Urothelium cell line (cell line): Measurements from ENCODE around the gene PLEKHA5.

Source experiments
- DNase-seq: peaks from one replicate; pipeline ENCODE4 v3.0.0; 2011; ENCODE audit warnings: low spot score, mixed read lengths
- FAIRE-seq: peaks from 2 replicates; lab custom pipeline; 2011; peaks lifted over from hg19 to GRCh38; lab: Jason Lieb, UNC

PLEKHA5 gene

DNA sequence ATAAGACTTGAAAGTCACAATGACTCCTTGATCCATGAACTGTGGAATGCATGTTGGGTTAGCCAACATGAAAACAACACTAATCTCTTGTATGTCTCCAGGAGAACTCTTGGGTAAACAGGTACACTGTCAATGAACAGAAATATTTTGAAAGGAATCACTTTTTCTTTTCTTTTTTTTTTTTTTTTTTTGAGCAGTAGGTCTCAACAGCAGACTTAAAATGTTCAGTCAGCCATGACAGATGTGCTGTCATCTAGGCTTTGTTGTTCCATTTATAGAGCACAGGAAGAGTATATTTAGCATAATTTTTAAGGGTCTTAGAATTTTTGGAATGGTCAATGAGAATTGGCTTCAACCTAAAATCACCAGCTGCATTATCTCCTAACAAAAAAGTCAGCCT lies 2.3 kb upstream of the PLEKHA5 start:
- no peak for DNase-seq
- FAIRE-seq = no peak

DNA sequence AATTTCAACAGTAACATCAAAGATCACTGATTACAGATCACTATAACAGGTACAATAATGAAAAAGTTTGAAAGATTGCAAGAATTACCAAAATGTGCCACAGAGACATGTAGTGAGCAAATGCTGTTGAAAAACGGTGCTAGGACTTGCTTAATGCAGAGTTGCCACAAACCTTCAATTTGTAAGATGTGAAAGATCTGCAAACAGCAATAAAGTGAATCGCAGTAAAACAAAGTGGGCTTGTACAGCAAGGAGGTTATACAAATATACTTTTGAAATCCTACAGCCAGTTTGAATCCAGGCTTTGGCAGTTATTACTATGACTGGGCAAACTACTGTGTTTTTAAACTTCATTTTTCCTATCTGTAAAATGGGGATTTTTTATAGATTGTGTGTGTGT lies 1.0 kb upstream of the PLEKHA5 start:
- no peak for FAIRE-seq
- no peak for DNase-seq

DNA sequence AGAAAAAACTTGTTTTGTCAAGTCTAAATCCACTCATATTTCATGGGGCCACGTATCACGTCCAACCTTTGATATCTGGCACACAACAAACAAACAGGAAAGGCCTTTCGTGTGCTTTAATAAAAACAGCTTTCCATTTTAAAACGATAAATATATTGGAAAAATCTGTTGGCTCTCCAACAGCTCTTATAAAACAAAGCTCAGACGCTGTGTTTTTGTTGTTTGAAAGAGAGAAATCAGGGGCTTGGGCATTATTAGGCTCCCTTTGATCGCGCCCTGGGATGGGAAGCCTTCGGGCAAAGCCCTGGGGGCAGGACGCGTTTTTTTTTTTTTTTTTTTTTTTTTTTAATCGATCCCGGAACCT lies 429 bp upstream of the PLEKHA5 start:
- DNase-seq (no peak), FAIRE-seq (no peak)

DNA sequence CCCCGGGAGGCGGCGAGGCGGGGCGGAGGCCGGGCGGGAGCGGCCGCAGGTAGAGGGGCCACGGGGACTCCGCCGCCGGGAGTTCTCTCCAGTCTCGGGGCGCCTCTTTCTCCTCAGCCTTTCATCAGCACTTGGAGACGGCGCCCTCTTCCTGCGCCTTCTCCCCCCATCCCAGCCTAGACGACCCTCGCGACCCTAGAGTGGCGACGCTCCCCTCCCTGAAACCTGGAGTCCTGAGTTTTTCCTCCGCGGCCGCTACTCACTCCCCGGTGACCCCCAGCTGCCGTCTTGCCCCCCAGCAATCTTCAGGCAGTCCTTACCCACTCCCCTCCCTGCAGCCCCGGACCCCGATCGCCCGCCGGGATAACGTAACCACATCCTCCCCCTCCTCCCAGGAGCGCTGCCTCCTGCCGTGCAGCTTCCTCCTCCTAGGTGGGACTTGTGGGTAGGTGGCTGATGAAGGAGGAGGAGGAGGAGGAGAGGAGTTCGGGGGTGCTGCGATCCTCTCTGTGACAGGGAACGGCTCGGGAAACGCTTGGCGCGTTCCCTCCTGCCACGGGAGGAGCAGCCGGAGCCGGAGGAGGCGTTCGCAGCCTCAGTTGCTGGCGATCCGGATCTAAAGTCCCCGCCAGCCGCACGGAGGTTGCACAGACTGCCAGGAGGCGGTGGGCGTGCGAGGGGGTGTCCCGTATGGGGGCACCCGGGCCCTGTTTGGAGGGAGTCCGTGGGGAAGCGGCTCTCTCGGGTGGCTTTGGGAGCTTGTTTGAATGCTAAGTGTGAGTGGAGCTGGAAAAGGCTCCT lies 891 bp downstream of the PLEKHA5 start:
- FAIRE-seq (peak; percentile 65), DNase-seq (peak; percentile 56)

DNA sequence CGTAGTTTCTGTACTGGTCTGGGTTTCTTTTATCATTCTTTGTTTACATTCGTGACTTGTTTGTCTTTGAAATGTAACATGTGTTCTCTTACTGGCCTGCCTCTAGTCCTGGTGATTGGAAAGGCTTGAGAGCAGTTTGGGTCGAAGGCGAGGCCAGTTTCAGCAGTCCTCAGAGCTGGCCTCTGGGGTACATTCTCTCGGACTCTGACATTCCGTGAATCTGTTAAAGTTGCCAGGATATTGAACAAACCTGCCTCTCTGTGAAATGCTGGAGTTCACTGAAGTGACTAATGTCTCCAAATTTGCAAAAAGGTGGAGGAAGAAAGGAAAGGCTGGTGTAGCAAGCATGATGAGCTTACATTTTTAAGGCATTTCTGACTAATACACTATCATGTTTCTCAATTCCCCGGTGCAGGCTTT lies 1.5 kb downstream of the PLEKHA5 start:
- DNase-seq (peak; percentile 20), FAIRE-seq (no peak)

DNA sequence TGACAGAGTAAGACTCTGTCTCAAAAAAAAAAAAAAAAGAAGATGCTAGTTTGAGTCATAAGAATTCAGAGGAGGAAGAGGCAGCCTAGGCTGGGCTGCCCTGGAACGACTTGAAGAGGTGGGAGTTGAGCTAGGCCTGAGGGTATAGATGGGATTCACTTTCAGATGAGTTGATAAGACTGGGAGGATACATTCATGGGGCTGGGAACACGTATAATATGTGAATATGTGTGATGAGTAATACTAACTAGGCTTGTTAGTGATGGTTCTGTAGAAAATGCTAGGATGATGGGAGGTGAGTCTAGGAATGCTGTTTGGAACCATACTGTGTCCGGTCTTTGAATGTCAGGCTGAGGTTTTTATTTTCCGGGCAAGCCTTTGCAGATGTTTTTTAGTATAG lies 9.0 kb downstream of the PLEKHA5 start:
- FAIRE-seq (no peak), DNase-seq (no peak)

DNA sequence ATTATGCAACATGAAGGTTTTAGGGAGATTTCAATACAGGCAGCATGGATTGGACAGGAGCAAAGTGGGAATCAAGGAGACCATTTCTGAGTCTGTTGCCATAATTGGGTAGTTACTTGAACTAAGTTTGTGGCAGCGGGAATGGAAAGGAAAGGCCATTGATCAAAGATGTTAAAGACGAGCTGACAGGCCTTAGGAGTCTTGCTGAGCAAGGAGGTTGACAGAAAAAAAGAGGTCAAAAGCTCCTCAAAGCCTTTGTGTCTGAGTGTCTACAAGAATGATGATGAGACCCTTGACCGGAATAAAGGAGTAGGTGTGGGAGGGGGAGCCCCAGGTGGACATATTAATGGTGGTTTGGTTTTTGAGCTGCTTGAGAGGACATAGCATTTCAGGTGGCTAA lies 9.4 kb downstream of the PLEKHA5 start:
- FAIRE-seq (no peak), DNase-seq (no peak)

DNA sequence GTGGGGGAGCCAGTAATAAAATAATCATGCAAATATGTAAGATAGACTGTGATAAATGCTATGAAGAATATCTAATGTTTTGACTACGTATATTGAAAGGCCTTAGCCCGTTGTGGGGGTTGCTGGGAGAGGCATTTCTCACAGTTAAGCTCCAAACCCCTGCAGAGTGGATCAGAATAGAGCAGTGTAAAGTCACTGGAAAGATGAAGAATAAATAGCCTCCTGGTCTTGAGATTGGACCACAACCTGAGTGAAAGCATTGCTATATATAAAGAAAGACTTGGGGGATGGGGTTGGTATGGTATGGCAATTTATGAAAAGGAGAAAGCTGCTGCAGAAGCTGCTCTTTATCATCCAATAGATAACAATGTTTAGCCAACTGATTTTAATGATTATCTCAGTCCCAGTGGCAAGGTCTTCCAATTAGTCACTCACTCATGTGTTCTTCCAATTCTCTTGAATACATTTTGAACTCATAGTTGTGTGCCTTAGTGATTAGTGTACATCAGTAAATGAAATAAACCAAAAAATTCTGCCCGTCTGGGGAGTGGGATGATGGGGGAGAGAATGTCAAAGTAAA lies 10.2 kb downstream of the PLEKHA5 start:
- FAIRE-seq (no peak), DNase-seq (no peak)

DNA sequence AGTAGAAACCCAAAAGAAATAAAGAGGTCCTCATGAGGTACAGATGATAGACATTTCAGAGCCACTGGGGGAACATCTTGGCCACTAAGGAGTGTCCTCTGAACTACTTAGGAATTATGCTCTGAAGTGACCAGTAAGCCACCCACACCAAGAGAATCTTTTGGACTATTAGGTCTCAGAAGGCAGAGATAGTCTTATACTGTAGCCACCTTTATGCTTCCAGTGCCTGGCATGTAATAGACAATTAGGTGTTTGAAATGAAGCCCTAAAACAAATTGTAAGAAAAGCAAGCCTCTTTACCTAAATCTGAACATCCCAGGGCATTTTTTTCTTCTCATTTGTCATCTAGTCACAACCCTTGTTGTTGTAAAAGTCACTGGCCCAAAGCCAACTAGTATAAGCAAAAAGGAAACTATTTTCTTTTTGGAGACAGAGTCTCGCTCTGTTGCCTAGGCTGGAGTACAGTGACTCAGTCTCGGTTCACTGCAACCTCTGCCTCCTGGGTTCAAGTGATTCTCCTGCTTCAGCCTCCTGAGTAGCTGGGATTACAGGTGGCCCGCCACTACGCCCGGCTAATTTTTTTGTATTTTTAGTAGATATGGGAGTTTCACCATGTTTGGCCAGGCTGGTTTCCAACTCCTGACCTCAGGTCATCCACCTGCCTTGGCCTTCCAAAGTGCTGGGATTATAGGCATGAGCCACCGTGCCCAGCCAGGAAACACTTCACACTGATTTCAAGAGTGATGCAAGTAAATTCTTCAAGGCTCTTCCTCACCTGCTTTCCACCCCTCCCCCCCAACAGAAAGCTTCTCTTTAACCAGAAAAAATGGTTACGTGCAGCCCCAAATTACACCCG lies 11.1 kb downstream of the PLEKHA5 start:
- FAIRE-seq (no peak), DNase-seq (no peak)

DNA sequence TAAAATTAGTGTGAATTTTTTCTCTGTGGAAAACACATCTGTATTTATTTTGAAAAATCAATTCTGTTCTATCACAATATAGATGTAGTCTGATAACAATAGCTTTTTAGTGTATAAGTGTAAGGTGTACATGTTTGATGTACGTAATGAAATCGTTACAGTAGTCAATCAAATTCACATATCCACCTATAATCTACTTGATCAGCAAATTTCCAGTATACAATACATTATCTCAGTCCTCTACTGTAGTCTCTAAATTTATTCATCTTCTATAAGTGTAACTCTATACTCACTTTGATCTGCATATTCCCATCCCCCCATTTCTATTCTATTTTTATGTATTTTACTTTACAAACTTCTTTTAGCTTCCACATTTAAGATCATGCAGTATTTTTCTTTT lies 13.0 kb downstream of the PLEKHA5 start:
- no peak for FAIRE-seq

DNA sequence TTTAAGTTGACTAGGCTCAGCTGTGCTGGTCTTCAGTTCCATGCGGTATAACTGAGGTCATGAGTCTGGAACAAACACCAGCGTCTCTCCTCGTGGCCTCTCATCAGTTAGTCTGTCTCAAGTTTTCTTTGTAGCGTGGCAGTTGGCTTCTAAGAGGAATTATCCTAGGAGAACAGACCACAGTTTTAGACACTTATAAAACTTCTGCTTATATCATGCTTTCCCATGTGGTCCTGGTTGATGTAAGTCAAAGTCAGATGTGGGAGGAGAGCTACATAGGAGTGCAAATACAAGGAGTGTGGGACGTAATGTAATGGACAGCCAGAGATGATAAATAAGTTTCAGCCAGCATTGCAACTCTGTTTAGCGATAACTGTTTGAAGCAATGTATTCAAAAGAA lies 14.8 kb downstream of the PLEKHA5 start:
- DNase-seq (no peak), FAIRE-seq (no peak)

More for the DNA sequence above, 13.0 kb downstream of the PLEKHA5 start:
- DNase-seq = no peak

DNA sequence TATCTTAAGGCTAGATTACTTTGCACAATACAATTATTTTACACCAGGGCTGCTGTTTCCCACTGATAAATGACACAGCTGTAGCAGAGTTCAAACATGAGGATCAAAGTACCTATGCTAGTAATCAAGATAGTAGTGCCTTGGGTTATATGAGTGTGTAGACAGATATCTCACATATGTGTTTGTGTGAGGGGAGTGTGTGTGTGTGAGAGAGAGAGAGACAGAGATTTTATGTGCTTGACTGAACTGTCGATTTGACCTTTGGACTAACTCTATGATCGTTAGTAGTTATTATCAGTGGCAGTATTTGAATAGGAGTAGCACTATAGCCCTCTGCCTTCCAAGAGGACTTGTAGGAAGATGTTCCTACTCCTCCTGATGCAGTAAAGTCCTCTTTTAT lies 15.5 kb downstream of the PLEKHA5 start:
- FAIRE-seq (no peak), DNase-seq (no peak)

DNA sequence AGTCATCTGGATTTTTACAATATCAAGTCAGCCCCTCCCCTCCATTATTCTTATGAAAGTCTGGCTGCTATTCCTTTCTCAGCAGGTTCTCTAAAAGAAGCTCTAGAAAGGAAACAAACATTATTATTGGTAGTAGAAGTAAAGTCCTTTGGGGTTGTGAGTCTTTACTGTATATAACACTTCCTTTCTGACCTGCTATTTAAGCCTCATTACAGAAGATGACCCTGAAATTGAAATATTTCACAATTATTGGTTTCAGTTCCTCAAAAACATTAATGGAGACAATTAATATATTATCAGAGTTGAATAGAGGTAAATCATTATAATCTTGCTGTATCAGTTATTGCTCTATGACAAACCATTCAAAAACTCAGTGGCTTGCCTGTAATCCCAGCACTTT lies 19.3 kb downstream of the PLEKHA5 start:
- DNase-seq (no peak), FAIRE-seq (no peak)

DNA sequence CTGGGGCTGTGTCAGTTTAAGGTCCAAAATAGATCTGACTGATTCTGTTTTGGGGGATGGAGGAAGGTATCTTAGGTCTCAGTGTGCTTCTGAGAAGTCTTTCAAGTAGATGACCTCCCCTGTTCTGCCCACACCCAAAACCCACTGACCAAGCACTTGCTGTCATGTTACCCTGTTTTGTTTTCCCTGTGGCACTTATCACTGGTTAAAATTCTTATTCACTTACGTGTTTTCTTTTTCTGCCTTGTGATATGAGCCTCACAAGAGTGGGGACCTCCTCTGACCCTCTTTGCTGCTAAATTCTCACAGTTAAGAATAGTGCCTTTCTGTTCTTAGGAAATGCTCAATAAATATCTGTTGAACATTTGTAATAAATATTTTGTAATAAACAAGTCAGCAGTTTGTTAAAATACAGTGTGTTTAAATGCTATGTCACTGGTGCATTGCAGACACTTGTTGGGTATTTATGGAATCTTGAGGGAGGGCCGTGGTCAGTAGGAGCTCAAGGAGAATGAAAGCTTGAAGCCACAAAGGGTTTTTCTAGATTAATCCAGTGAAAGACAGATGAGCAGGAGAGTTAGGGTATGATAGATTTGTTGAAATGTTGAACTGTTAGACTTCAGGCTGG lies 20.9 kb downstream of the PLEKHA5 start:
- DNase-seq = no peak
- no peak for FAIRE-seq

DNA sequence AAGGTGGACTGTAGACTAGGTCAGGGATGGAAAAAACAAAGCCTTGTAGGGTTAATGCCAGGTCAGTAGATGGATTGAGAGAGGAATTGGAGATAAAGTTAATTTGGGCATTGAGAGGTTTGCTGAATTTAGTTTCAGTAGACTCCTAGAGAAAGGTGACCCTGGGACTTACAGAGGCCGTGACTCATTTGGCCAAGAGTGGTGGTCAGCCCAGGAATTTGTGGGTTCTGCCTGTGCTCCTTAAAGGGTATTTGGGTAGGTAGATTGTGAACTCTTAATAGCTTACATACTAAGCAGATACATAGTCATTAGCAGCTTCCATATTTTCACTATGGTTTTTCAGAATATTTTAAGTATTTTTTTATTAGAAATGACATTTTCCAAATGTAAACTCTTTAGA lies 21.8 kb downstream of the PLEKHA5 start:
- DNase-seq = no peak
- no peak for FAIRE-seq

DNA sequence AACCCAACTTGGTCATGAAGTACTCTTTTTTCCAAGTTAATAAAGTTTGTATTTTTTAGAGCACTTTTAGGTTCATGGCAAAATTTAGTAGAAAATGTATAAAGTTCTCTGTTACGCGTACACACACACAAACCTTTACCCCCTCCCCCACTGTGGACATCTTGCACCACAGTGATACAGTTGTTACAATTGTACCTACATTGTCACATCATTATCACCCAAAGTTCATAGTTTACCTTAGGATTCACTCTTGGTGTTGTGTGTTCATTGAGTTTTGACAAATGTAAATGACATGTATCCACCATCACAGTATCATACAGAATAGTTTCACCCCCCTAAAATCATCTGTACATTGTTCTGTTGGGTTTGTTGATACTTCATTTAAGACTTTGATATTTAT lies 23.9 kb downstream of the PLEKHA5 start:
- FAIRE-seq (no peak), DNase-seq (no peak)

DNA sequence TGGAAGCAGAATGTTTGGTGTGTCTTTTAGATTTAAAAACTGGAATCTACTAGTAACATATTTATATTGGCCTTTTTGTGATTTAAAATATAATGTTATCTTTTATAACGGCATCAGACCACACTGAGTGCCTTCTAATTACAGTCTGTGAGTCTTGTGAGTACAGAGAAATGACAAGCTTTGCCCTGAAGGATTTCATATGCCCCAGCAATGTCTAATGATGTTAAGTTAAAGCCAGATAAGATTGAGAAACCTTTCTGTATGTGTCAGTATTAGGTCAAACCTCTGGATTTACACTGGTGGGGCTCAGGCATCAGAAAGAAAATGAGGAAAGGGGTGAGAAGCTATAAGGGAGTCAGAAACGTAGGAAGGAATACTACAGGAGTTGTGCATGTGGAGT lies 25.2 kb downstream of the PLEKHA5 start:
- no peak for FAIRE-seq
- DNase-seq = no peak

DNA sequence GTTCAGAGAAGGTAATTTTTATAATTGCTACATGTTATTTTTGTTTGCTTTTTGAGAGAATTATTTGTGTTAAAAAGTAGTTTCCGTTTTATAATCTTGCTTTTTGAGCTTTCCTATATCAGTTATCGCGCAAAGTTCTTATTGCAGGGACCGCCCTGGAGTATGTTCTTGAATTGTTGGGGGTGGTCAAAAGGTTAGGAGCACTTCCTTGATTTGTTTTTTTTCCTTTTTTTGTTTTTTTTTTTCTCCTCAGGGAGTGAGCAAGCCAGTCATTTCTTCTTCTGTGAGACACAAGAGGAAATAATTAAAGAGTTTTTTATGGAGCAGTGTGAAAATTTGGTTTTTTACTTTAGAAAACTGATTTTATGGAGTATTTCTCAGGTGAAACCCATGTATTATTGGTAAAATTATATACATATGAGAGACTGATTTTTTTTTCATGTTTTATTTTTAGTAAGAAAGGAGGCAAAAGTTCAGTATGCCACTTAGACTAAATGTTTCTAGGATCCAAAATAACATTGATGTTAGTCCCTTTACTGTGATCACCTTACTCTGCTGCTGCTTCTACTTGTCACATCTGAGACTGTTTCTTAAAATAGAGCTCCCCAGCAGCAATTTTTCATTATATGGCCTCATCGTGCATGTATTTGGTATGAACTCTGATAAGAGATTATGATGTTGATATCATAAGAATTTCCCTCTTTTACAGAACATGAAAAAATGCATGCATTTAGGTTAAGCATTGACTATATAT lies 26.6 kb downstream of the PLEKHA5 start:
- DNase-seq = no peak
- no peak for FAIRE-seq

DNA sequence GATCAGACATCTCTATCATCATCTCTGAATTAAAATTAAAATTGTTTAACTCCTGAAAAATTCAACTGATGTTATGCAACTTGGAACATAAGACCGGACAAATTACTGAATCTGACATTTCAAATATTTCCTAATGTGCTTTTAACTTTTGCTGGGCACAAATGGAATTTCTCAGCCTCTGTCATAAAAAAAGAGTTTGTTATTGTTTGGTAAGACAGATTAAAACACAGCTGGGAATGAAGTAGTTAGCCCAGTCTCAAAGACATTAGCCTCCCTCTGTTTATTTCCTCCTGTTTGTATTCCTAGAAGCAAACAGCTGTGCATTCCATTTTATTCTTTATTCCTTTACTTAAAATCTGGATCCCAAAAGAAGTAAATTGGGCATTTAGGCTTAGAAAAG lies 29.4 kb downstream of the PLEKHA5 start:
- no peak for DNase-seq
- FAIRE-seq = no peak

DNA sequence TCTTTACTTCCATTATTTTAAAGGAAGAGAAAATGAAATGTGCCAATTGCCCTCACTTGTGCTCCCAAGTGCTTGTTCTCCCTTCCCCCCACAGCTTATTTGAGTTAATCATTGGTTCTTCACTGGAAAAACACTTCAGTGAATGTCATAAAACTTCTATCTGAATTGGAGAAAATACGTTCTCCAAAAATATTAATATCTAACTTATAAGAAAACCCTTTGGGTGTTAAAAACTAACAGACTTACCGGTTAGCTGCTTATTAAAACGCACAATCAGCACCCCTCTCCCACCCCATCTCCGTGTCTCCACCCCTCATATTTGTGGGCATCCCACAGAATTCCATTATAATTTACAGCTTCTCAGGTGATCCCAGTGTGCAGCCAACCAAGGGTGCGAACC lies 31.7 kb downstream of the PLEKHA5 start:
- FAIRE-seq (no peak), DNase-seq (no peak)

DNA sequence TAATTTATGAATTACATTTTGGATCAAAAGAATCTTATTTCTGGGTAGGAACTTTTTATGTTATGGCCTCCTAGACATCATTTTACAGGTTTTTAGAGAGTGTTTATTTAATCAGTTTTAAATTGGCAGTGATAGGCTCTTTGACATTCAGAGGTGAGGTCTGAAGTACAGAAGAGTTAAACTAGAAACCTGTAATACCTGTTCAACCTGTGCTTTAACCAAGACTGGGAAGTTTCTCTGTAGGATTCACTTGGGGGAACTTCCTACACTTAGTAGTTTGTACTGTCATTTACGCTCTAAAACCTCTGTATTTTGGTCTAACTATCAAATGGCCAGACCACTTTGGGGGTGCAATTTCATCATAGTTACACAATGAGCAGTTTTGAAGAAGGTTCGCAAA lies 35.9 kb downstream of the PLEKHA5 start:
- FAIRE-seq (no peak), DNase-seq (no peak)
